HCEC 1CT (cell line): ENCODE measurements around the gene PFKP.
"Not testable (repeated sequence)": the region's sequence is repeated elsewhere in the genome, so short reads cannot be mapped to it uniquely, and the experiment has no call there.

Experiments
- DNase-seq: peaks from one replicate; pipeline ENCODE4 v3.0.0-alpha.2; 2017

The PFKP gene

DNA sequence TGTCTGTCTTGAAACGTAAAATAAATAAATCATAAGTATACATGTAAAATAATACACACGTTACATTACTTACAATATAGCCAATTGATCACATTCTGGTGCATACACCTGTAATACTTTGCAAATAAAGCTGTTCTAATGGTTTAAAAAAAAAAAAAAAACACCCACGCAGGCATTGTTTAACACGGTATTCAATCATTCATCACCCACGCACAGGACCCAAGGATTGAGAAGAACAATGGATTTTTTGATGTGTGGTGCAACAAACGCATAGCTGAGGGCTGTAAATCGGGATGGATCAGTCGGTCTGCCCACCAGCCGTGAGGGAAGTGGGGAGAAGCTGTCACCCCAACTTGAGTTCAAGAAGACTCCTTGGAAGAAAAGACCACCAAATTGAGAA, 96.5 kb downstream of the PFKP start:
- no peak for DNase-seq

DNA sequence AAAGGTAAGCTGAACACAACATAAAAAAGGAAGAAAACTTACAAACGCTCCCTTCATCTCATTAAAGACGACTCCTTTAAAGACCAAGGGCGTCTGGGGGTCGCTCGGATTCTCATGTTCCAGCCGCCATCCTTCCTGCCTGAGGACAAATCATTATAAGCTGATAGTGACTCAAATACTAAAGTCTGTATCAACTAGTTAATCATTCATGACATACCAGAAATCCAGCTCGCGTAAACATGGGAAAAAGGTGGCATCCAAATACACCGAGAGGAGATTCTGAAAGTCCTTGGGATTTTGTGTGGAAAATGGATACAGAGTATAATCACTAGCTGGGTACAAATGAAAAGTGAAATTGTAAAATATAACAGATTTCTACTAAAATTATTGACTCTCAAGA, 97.8 kb downstream of the PFKP start:
- no peak for DNase-seq

DNA sequence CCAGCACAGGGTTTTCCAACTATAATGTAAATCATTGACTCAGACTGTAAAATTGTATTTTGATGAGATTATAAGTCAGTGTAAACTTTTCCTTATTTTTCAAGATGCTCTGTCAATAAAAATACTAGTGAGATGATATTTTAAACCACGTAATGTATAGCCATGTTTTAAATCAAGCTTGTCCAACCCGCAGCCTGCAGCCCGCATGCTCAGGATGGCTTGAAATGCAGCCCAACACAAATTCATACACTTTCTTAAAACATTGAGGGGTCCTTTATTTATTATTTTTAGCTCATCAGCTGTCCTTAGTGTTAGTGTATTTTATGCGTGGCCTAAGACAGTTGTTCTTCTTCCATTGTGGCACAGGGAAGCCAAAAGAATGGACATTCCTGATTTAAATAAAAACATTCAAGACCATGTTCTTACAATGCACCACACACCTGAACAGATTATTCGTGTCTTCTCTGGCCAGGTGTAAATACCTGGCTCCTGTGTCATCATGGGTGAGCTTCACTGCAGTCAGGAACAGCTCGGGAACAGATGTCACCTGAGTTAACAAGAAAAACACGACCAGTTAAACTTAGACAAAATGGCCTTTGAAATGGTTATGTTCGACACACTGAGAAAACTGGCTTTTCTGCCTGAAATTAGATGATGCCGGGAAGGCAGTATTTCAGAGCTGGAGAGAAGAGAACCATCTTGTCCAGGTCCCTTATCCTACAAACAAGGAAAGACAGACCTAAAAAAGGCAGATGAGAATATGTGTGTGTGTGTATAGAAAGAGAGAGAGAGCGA, 99.3 kb downstream of the PFKP start:
- no peak for DNase-seq

DNA sequence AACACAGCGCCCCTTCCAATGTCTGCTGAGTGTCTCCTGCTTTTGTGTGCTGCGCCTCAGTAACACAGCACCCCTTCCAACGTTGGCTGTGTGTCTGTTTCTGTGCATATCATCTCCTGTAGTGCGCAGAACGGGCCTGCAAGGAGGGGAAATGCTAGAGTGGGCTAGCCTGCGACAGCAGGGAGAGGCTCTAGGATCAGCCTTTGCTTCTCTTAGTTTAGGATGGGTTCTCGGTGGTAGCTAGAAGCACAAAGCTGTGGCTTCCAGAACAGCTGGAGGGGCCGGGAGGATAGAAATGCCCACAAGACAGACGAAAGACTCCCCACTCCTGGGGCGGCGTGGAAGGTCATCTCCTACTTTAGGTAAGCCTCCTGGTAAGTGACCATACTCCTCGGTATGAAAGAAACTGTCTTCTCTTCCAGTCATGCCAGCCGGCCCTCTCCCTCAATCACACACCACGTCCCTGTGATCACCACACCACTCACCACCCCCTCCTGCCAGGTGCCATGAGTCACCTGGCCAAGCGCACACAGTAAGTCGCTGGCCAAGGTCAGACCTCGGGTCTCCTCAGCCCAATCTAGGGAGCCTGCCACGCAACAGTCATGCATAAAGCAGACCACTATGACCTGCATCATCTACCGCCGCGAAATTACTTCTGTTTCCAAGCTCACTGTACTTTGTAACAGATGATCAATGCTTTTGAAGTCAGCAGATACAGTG, 100.4 kb downstream of the PFKP start:
- no peak for DNase-seq

DNA sequence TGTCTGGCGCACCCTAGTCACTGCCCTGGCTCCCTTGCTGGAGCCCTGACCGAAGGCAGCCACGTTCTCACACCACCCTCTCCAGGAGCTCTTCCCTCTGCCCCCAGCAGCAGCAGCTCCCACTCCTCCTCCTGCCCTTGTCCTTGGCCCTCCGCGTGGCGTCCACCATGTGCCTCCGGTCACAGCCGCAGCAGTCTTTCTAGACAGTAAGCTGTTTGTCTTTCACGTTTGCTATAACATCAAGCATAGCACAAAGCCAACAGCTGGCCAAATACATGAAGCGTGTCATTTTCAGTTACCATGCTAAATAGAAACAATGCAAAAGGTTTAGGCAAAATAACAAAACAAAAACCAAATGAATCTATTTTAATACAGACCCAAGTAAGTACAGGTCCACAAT, 101.9 kb downstream of the PFKP start:
- DNase-seq, result no peak

DNA sequence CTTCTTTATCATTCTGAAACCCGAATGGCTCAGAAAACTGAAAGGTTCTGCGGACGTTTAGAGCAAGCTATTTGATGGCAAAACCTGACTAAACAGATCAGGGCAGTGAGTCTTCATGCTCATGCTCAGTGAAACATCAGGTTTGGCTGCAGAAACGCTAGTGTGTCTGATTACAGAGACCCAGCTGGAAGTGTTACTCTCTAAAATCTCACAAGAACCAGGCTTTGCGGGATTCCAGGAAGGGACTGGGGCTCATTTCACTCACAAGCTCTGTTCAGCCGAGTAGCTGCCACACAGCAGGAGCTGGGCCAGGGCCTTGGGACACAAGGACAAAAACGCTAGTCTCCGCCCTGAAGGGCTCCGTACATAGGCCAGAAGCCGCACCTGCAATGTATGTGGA, 102.3 kb downstream of the PFKP start:
- no peak for DNase-seq

DNA sequence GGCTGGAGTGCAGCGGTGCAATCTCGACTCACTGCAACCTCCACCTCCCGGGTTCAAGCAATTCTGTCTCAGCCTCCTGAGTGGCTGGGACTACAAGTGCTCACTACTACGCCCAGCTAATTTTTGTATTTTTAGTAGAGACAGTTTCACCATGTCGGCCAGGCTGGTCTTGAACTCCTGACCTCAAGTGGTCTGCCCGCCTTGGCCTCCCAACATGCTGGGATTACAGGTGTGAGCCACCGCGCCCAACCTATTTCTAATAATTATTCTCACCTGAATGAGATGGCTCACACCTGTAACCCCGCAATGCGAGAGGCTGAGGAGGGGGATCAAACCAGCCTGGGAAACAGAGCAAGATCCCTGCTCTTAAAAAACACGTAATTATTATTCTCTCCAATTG, 104.1 kb downstream of the PFKP start:
- DNase-seq, result not testable (repeated sequence)

DNA sequence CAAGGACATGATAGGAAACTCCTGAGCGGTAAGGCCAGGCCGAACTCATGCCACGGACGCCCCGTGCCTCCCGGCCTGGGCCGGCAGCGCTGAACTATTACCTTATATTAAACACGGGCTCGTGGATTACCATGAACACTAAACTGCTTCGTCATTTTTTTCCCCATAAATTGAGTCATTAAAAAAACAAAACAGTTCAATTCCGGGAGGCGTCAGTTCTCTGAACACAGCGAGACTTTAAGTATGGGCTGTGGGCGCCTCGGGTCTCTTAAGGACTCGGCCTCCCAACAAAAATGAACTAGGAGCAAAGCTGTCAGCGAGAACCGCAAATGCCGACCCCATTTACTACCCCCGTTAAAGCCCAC, 104.7 kb downstream of the PFKP start:
- peak; percentile 71 for DNase-seq

DNA sequence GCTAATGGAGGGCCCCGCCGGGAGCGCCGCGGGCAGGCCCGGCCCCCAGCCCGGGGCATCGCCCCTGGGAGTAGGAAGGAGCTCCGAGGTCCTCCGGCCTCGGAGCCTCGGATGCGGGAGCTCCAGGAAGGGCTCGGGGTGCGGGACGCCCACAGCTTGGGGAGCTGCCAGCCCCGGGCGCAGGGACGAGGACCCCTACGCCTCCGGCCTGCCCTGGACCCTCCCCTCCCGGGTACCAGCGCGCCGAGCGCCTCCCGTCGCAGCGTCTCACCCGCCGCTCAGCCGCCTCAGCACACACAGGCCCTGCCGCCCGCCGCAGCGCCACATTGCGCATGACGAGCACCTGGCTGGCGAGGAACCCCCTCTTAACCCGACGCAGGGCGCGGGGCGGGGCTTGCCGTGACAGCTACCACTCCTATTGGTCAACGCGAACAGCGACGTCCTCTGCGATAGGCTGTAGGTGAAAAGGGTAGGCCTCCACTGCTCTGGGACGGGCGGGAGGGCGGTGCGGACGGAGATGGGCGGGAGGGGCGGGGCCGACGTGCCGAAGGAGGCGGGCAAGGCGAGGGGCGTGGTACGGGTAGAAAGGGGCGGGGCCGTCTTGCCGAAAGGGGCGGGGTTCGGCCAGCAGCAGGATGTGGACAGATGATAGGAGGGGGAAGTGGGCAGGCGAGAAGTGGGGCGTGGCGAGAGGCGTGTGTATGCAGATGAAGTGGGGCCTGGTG, 105.3 kb downstream of the PFKP start, which contains the start of gene PITRM1:
PITRM1 (minus strand) TSS at position 337 of the 725 bp plus-strand sequence; CDS start at position 327, 10 bp downstream.
- DNase-seq, result peak; percentile 99

DNA sequence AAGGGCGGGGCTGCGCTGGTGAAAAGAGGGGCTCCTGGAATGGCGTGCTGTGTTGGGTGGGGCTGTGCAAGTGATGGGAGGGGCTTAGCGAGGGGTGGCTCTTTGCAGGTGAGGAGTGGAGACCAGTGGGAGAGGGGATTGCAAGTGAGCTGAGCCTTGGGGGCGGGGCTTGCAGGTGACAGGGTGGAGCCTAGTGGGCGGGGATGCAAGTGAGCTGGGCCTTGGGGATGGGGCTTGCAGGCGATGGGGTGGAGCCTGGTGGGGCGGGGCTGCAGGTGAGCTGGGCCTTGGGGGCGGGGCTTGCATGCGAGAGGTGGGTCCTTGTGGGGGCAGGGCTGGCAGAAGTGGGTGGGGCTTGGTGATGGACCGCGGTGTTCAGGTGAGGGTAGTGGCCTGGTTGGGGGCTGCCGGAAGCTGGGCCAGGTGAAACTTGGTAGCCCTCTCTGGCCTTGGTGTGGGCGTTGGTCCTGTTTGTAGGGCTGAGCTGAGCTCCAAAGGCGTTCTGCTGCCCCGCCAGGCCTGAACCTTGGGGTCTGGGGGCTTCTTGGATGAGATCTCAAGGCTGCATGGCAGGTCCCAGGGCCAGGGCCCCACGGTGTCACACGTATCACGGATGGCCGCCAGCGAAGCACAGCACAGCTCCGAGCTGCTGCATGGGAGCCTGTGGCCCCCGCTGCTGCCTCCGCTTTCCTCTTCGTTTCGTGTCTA, 106.0 kb downstream of the PFKP start:
- DNase-seq, result no peak

DNA sequence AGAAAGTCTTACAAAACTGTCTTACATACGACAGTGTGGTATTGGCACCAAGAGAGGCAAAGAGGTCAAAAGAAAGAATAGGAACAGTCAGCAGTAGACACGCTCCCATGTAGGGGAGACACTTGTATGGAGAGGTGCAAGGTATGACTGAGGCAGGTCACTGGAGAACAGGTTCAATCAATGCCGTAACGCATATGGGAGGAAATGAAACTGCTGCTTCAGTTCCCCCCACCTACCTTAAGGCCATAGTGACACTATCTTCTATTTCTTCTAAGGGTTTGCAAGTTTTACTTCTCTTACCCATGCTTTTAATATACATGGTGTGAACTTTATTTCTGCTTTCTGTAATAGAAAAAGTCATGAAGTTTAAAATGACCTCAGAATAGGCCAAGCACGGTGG, 110.7 kb downstream of the PFKP start:
- DNase-seq, result no peak

DNA sequence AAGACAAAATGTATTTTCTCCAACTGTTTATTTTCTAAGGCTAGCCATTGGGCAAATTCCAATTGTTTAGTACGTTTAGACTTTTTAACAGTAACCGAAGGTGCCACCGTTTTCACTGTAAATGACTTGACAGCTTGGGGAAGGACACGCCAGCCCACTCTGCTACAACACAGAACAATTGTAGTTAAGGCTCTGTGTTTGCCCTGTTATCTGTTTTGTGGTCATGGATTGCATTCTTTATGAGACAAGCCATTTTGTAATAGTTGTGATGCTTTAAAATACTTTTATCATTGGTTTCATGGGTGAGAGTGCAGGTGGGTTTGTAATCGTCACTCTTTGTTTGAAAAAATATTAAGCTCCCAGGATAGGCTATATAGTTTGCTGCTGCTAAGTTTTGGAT, 111.8 kb downstream of the PFKP start:
- no peak for DNase-seq

DNA sequence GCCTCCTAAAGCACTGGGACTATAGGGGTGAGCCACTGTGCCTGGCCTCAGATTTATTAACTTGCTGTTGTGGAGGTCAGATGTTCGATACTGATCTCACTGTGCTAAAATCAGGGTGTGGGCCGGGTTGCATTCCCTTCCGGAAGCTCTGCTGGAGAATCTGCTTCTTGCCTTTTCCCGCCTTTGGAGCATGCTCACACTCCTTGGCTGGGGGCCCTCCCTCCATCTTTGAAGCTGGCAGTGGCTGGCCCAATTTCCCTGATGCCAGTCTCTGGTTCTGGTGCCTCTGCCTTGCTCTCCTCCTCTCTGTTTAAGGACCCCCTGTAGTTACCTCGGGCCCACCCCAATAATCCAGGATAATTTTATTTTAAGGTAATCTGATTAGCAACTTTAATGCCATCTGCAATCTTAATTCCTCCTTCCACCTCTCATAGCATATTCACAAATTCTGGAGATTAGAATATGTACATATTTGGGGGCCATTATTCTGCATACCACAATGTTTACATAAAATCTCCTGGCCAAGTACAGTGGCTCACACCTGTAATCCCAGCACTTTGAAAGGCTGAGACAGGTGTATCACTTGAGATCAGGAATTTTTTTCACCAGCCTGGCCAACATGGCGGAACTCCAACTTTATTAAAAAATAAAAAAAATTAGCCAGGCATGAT, 113.1 kb downstream of the PFKP start:
- DNase-seq, result no peak

DNA sequence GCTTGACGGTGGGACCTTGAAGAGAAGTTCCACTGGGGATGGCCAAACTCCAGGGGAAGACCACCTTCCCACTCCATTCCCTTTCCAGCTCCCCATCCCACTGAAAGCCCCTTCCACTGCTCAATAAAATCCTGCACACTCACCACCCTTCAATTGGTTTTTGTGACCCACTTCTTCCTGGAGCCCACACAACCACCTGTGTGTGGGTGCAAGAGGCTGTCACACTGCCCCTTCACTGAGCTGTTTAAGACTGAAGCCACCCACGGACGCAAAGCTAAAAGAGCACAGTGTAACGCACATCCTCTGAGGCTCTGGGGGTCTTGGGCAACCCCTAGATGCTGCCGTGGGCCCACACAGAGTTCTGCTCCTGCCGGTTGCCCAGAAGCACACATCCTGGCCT, 118.0 kb downstream of the PFKP start:
- DNase-seq, result no peak

DNA sequence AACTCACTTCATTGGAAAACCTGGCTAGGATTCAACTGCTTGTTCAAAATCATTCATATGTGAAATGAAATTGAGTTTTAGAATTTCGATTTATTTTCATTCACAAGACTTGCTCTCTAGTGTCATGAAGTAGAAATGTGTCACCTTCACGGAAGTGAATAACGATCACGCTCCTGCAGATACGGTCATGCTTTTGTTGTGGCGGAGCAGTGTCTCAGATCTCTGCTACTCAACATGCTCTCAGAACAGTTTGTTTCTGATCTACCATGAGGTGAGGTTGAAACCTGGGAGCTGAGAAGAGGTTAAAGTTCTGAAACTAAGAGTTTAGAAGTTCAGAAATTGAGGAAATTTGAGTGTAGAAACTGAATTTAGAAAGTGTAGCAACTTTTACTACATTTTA, 119.0 kb downstream of the PFKP start:
- no peak for DNase-seq
